ENCODE data around the gene SUGP2.

The SUGP2 gene

GRCh38 chr19:19006213-19006612 is 27.1 kb downstream of the SUGP2 start:
- peaks cover 70 to 71% of the 10 kb centered on the region in 2 experiments for H3K36me3 ChIP-seq (ENCODE audit: control insufficient read depth in 1 of 2, insufficient read depth in 2 of 2, low read length in 2 of 2)
- no peak overlapping the region for H3K18ac ChIP-seq (ENCODE audit: low read length)
- H3K79me1 ChIP-seq (ENCODE audit: low read length), result no peaks in the 10 kb centered on the region
- H3K4ac ChIP-seq (ENCODE audit: low read depth, low read length), result no peak overlapping the region
- no peak overlapping the region for H3K27ac ChIP-seq (ENCODE audit: low read depth, low read length)
- H3K14ac ChIP-seq (ENCODE audit: low read length), result no peak overlapping the region
- no peaks in the 10 kb centered on the region for H3K79me2 ChIP-seq (ENCODE audit: control insufficient read depth, insufficient read depth, low read length, poor library complexity)
- no peak overlapping the region for H2AFZ ChIP-seq (ENCODE audit: insufficient read depth, low read length, poor library complexity)
- H3K27me3 ChIP-seq (ENCODE audit: insufficient read depth, low read length), result no peaks in the 10 kb centered on the region
- H3K4me3 ChIP-seq (ENCODE audit: low read depth, low read length), result no peak overlapping the region
- no peak overlapping the region for H3K9ac ChIP-seq (ENCODE audit: low read length)
- no peak overlapping the region for H4K12ac ChIP-seq (ENCODE audit: low read depth, low read length)
- WGBS (ENCODE audit: extremely low coverage, insufficient coverage, insufficient read length), result no CpG with 5 or more reads among the region's 3 CpGs
- H3K4me2 ChIP-seq (ENCODE audit: low read length), result no peak overlapping the region
- H2BK12ac ChIP-seq (ENCODE audit: low read length), result no peak overlapping the region
- no peaks in the 10 kb centered on the region for H3K9me3 ChIP-seq (ENCODE audit: insufficient read depth, low read depth, low read length)
- DNase-seq, result no peak
- H2BK5ac ChIP-seq (ENCODE audit: low read depth, low read length, poor library complexity), result no peak overlapping the region
- H3K23ac ChIP-seq (ENCODE audit: low read length), result no peak overlapping the region
- no peaks in the 10 kb centered on the region for H3K4me1 ChIP-seq (ENCODE audit: control insufficient read depth in 1 of 2, insufficient read depth in 2 of 2, low read length in 2 of 2)
- no peak overlapping the region for H2AK5ac ChIP-seq (ENCODE audit: low read length)
- no peak overlapping the region for H4K8ac ChIP-seq (ENCODE audit: low read depth, low read length)
- no peak overlapping the region for H4K91ac ChIP-seq (ENCODE audit: low read depth, low read length)
- no peak overlapping the region for H2BK120ac ChIP-seq (ENCODE audit: insufficient read depth, low read length, poor library complexity)

GRCh38 chr19:19004144-19004543 is 29.2 kb downstream of the SUGP2 start:
- Histone ChIP-seq H3K23ac (ENCODE audit: low read length) (no peak overlapping the region), H3K4me3 (ENCODE audit: low read depth, low read length) (no peak overlapping the region), H4K8ac (ENCODE audit: low read depth, low read length) (no peak overlapping the region), H2AFZ (ENCODE audit: insufficient read depth, low read length, poor library complexity) (no peak overlapping the region), H3K27ac (ENCODE audit: low read depth, low read length) (no peak overlapping the region), H2AK5ac (ENCODE audit: low read length) (no peak overlapping the region), H4K12ac (ENCODE audit: low read depth, low read length) (no peak overlapping the region), H2BK5ac (ENCODE audit: low read depth, low read length, poor library complexity) (no peak overlapping the region), H3K18ac (ENCODE audit: low read length) (no peak overlapping the region), H3K9ac (ENCODE audit: low read length) (no peak overlapping the region), H2BK12ac (ENCODE audit: low read length) (no peak overlapping the region), H3K79me1 (ENCODE audit: low read length) (no peaks in the 10 kb centered on the region), H2BK120ac (ENCODE audit: insufficient read depth, low read length, poor library complexity) (no peak overlapping the region), H3K4ac (ENCODE audit: low read depth, low read length) (no peak overlapping the region), H3K4me1 (ENCODE audit: control insufficient read depth in 1 of 2, insufficient read depth in 2 of 2, low read length in 2 of 2) (no peaks in the 10 kb centered on the region), H3K14ac (ENCODE audit: low read length) (no peak overlapping the region), H3K36me3 (ENCODE audit: control insufficient read depth in 1 of 2, insufficient read depth in 2 of 2, low read length in 2 of 2) (peaks cover 63 to 69% of the 10 kb centered on the region in 2 experiments), H3K79me2 (ENCODE audit: control insufficient read depth, insufficient read depth, low read length, poor library complexity) (no peaks in the 10 kb centered on the region), H4K91ac (ENCODE audit: low read depth, low read length) (no peak overlapping the region), H3K9me3 (ENCODE audit: insufficient read depth, low read depth, low read length) (no peaks in the 10 kb centered on the region), H3K4me2 (ENCODE audit: low read length) (no peak overlapping the region), H3K27me3 (ENCODE audit: insufficient read depth, low read length) (no peaks in the 10 kb centered on the region)
- no peak for DNase-seq
- WGBS (ENCODE audit: extremely low coverage, insufficient coverage, insufficient read length), result no CpG with 5 or more reads among the region's 18 CpGs

DNA sequence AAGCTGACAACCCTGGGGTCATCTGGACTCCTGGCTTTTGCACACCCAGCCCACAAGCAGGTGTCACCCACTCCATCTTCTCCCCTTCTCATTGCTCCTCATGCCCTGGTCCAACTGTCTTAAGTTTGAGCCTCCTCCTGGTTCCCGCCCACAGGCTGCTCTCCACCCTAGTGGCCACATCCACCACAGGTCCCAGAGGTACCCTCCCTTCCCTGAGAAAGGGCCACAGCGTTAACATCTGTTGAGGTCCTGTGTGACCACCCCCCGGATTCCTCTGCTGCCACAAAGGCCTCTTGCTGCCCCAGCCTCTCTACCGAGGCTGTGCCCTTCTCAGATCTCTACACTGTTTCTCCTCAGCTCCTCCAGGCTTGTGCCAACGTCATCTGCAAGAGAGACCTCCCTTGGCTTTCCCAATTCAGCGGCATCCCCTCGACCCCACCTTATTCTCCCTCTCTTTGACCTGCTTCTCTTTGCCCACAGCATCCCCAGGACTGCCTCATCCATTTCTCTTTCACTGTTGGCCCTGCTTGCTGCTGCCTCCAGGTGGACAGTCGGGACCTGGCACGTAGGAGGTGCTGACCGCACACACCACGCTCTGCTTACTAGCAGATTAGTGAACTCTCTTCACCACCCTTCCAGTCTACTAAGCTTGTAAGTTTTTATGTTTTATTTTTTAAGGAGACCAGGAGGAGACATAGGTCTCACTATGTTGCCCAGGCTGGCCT is 33.3 kb downstream of the SUGP2 start:
- H3K36me3 ChIP-seq (ENCODE audit: control insufficient read depth in 1 of 2, insufficient read depth in 2 of 2, low read length in 2 of 2), result peaks cover 51 to 64% of the 10 kb centered on the region in 2 experiments
- WGBS (ENCODE audit: extremely low coverage, insufficient coverage, insufficient read length), result no CpG with 5 or more reads among the region's 11 CpGs

GRCh38 chr19:18999016-18999758 is 34.1 kb downstream of the SUGP2 start:
- Histone ChIP-seq H3K4me2 (ENCODE audit: low read length) (no peak overlapping the region), H3K36me3 (ENCODE audit: control insufficient read depth in 1 of 2, insufficient read depth in 2 of 2, low read length in 2 of 2) (peaks cover 51 to 64% of the 10 kb centered on the region in 2 experiments), H3K27ac (ENCODE audit: low read depth, low read length) (no peak overlapping the region), H4K12ac (ENCODE audit: low read depth, low read length) (no peak overlapping the region), H2BK5ac (ENCODE audit: low read depth, low read length, poor library complexity) (no peak overlapping the region), H3K23ac (ENCODE audit: low read length) (no peak overlapping the region), H4K8ac (ENCODE audit: low read depth, low read length) (no peak overlapping the region), H3K9ac (ENCODE audit: low read length) (no peak overlapping the region), H3K4me1 (ENCODE audit: control insufficient read depth in 1 of 2, insufficient read depth in 2 of 2, low read length in 2 of 2) (no peaks in the 10 kb centered on the region), H3K14ac (ENCODE audit: low read length) (no peak overlapping the region), H3K9me3 (ENCODE audit: insufficient read depth, low read depth, low read length) (no peaks in the 10 kb centered on the region), H3K79me2 (ENCODE audit: control insufficient read depth, insufficient read depth, low read length, poor library complexity) (no peaks in the 10 kb centered on the region), H3K4ac (ENCODE audit: low read depth, low read length) (no peak overlapping the region), H2BK12ac (ENCODE audit: low read length) (no peak overlapping the region), H4K91ac (ENCODE audit: low read depth, low read length) (no peak overlapping the region), H3K79me1 (ENCODE audit: low read length) (no peaks in the 10 kb centered on the region), H2BK120ac (ENCODE audit: insufficient read depth, low read length, poor library complexity) (no peak overlapping the region), H2AK5ac (ENCODE audit: low read length) (no peak overlapping the region), H2AFZ (ENCODE audit: insufficient read depth, low read length, poor library complexity) (no peak overlapping the region), H3K4me3 (ENCODE audit: low read depth, low read length) (no peak overlapping the region), H3K27me3 (ENCODE audit: insufficient read depth, low read length) (no peaks in the 10 kb centered on the region), H3K18ac (ENCODE audit: low read length) (no peak overlapping the region)
- DNase-seq, result no peak
- WGBS (ENCODE audit: extremely low coverage, insufficient coverage, insufficient read length), result no CpG with 5 or more reads among the region's 14 CpGs

More for the DNA sequence above, 33.3 kb downstream of the SUGP2 start:
- no peak overlapping the region for H2AK5ac ChIP-seq (ENCODE audit: low read length)
- no peak overlapping the region for H3K4ac ChIP-seq (ENCODE audit: low read depth, low read length)
- H4K12ac ChIP-seq (ENCODE audit: low read depth, low read length), result no peak overlapping the region
- H3K14ac ChIP-seq (ENCODE audit: low read length), result no peak overlapping the region
- no peak overlapping the region for H3K23ac ChIP-seq (ENCODE audit: low read length)
- no peak overlapping the region for H2AFZ ChIP-seq (ENCODE audit: insufficient read depth, low read length, poor library complexity)
- no peaks in the 10 kb centered on the region for H3K27me3 ChIP-seq (ENCODE audit: insufficient read depth, low read length)
- H3K4me2 ChIP-seq (ENCODE audit: low read length), result no peak overlapping the region
- H3K9ac ChIP-seq (ENCODE audit: low read length), result no peak overlapping the region
- no peaks in the 10 kb centered on the region for H3K9me3 ChIP-seq (ENCODE audit: insufficient read depth, low read depth, low read length)
- no peak overlapping the region for H2BK5ac ChIP-seq (ENCODE audit: low read depth, low read length, poor library complexity)
- H2BK120ac ChIP-seq (ENCODE audit: insufficient read depth, low read length, poor library complexity), result no peak overlapping the region
- no peak overlapping the region for H3K27ac ChIP-seq (ENCODE audit: low read depth, low read length)
- no peaks in the 10 kb centered on the region for H3K4me1 ChIP-seq (ENCODE audit: control insufficient read depth in 1 of 2, insufficient read depth in 2 of 2, low read length in 2 of 2)
- H3K79me1 ChIP-seq (ENCODE audit: low read length), result no peaks in the 10 kb centered on the region
- no peak overlapping the region for H3K4me3 ChIP-seq (ENCODE audit: low read depth, low read length)
- H3K79me2 ChIP-seq (ENCODE audit: control insufficient read depth, insufficient read depth, low read length, poor library complexity), result no peaks in the 10 kb centered on the region
- H4K8ac ChIP-seq (ENCODE audit: low read depth, low read length), result no peak overlapping the region
- DNase-seq, result no peak
- no peak overlapping the region for H3K18ac ChIP-seq (ENCODE audit: low read length)
- H2BK12ac ChIP-seq (ENCODE audit: low read length), result no peak overlapping the region
- H4K91ac ChIP-seq (ENCODE audit: low read depth, low read length), result no peak overlapping the region

Measured in trophoblast cell (in vitro differentiated cells and primary cell).